GM20000 (cell line): Measurements from ENCODE around the gene GP1BA.

ENCODE experiments used
- DNase-seq: peaks from one replicate; pipeline ENCODE4 v3.0.0; 2012; ENCODE audit warnings: low spot score
- CTCF ChIP-seq: IDR thresholded peaks from 2 replicates; pipeline ENCODE4 v1.5.1; 2012; ENCODE audit warnings: mild to moderate bottlenecking, control low read depth; ENCODE audit errors: extremely low read depth, missing control alignments

The GP1BA gene

GRCh38 chr17:4949321-4950074 lies 17.4 kb downstream of the GP1BA start:
- DNase-seq, result peak; percentile 93
- TF ChIP-seq CTCF, result no peak

DNA sequence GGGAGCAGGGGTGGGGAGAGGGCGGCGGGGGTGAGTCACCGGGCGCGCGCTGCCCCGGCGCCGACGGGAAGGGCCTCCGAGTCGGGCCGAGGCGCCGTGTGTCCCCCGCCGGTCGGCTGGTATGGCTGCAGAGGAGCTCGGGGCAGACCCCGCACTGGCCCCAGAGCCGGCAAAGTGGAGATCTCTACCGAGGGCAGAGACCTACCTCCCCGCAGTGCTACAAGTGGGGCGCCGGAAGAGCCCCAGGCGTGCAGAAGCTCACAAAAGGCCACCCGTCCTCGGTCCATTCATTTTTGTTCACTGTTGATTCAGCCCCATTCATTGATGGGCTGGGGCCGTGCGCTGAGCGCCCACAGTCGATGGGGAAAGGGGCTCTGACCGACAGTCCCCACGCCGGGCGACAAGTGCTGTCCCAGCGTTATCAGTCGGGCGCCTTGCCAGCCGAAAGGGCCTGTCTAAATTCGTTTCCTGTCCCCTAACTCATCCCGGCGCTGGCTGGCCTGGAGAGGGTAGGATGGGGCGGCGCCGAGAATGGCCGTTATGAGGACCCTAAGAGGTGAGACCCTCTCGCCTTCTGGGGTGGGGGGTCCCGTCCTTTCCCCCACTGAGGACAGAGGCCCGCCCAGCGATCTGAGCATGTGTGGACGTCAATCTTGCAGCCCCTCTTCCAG lies 18.1 kb downstream of the GP1BA start:
- TF ChIP-seq CTCF, result no peak
- DNase-seq, result no peak

GRCh38 chr17:4950746-4951204 lies 18.7 kb downstream of the GP1BA start, which contains the start of gene ENO3:
Gene ENO3, plus strand, starts transcription at chr17:4951119. Its CDS starts 711 bp downstream, at chr17:4951830.
- no peak for TF ChIP-seq CTCF
- DNase-seq, result no peak

DNA sequence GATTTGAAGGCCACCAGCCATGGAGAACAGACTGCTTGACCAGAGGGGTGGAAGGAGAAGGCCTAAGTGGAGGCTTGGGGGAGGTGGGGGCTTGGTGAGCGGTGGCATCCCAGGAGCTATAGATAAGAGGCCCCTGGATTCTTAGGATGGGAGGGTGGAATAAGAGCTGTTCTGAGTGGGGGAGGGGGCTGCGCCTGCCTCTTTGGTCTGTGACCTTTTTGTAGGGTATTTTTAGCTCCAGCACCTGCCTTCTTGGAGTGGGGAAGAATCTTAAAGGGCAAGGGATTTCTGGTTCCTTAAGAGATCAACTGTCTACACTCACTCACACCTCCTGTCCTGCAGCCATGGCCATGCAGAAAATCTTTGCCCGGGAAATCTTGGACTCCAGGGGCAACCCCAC lies 19.4 kb downstream of the GP1BA start:
- TF ChIP-seq CTCF, result no peak
- DNase-seq, result no peak

DNA sequence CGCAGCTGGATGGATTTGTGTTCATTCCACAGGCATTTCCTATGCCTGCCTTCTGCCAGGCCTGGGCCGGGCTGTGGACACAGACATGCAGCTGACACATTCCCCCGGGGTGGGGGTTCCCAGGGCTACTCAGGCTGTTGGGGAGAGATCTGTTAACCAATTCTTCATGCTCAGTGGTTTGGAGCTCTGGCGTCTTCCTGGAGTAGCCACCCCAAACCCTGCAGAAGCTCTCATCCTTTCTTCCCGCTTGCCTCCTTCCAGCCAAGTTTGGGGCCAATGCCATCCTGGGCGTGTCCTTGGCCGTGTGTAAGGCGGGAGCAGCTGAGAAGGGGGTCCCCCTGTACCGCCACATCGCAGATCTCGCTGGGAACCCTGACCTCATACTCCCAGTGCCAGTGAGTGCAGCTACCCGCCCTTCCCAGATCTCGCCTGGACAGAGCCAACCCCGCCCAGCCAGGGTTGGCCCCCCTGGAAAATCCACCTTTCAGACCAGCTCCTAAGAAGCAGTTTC lies 21.4 kb downstream of the GP1BA start:
- no peak for TF ChIP-seq CTCF
- no peak for DNase-seq

DNA sequence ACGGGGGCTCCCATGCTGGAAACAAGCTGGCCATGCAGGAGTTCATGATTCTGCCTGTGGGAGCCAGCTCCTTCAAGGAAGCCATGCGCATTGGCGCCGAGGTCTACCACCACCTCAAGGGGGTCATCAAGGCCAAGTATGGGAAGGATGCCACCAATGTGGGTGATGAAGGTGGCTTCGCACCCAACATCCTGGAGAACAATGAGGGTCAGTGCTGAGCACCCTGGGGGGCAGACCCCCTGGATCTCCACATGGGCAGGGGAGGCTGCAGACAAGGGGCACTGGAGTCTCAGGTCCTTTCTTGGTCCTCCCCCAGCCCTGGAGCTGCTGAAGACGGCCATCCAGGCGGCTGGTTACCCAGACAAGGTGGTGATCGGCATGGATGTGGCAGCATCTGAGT lies 23.0 kb downstream of the GP1BA start:
- no peak for DNase-seq
- no peak for TF ChIP-seq CTCF

DNA sequence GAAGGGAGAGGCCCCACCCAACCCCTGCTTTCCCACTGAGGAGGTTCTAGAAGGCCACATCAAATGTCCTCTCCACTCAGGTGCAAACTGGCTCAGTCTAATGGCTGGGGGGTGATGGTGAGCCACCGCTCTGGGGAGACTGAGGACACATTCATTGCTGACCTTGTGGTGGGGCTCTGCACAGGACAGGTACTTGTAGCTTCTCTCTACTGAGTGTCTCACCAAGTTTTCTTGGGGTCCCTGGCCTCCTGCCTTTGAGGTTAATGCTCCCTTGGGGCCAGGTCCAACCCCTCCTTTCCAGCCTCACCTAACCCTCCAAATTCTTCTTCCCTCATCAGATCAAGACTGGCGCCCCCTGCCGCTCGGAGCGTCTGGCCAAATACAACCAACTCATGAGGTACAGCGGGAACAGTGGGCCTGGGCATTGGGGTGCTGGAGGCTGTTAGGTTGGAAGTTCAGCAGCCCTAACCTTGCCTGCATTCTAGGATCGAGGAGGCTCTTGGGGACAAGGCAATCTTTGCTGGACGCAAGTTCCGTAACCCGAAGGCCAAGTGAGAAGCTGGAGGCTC lies 24.5 kb downstream of the GP1BA start:
- peak; percentile 13 for TF ChIP-seq CTCF
- no peak for DNase-seq
